GM12878 (cell line): Measurements from ENCODE around the gene GOPC.

ENCODE experiments used
- BMI1 ChIP-seq: fragments of 450-650 bp; IDR thresholded peaks from 2 replicates; pipeline ENCODE4 v1.6.1; 2016; ENCODE audit warnings: mild to moderate bottlenecking, moderate library complexity, borderline replicate concordance
- CTCF ChIP-seq, 3 experiments: IDR thresholded peaks in 2 of 3; conservative IDR thresholded peaks in 1 of 3; 2 replicates each; pipeline ENCODE4 v1.5.1; 2011; ENCODE audit warnings: low read depth in 3 of 3, low read length in 3 of 3, mild to moderate bottlenecking in 3 of 3, control low read depth in 2 of 3, moderate library complexity in 2 of 3, inconsistent platforms in 1 of 3, mixed read lengths in 1 of 3; ENCODE audit not compliant: control insufficient read depth in 2 of 3, insufficient read depth in 1 of 3; ENCODE audit errors: extremely low read depth in 1 of 3
- MXI1 ChIP-seq: fragments of 150-350 bp; IDR thresholded peaks from 2 replicates; pipeline ENCODE4 v1.6.1; 2011; ENCODE audit warnings: low read depth, mild to moderate bottlenecking, inconsistent platforms, low read length, improper control_type of control experiment
- NR2C1 ChIP-seq: fragments of 450-650 bp; IDR thresholded peaks from 2 replicates; pipeline ENCODE4 v1.6.1; 2017; ENCODE audit warnings: antibody characterized with exemption, mild to moderate bottlenecking, moderate library complexity
- NRF1 ChIP-seq: conservative IDR thresholded peaks from 2 replicates; pipeline ENCODE4 v1.6.1; 2011; ENCODE audit warnings: mild to moderate bottlenecking, low read depth, low read length, improper control_type of control experiment
- POLR2A ChIP-seq: IDR thresholded peaks from 2 replicates; pipeline ENCODE4 v1.6.1; 2011; ENCODE audit warnings: low read depth, mild to moderate bottlenecking, low read length
- RAD51 ChIP-seq: fragments of 450-650 bp; IDR thresholded peaks from 2 replicates; pipeline ENCODE4 v1.6.1; 2016; ENCODE audit warnings: moderate library complexity, mild to moderate bottlenecking, inconsistent platforms
- SMC3 ChIP-seq: IDR thresholded peaks from 2 replicates; pipeline ENCODE4 v1.6.1; 2011; ENCODE audit warnings: low read length, improper control_type of control experiment, borderline replicate concordance
- SPI1 ChIP-seq: IDR thresholded peaks from 2 replicates; pipeline ENCODE4 v1.6.1; 2011; ENCODE audit warnings: low read depth, mild to moderate bottlenecking, low read length, moderate library complexity, borderline replicate concordance; ENCODE audit not compliant: insufficient read depth
- TF ChIP-seq, protein P1 (sequence below): IDR thresholded peaks from 2 replicates; pipeline ENCODE4 v1.6.1; 2011; ENCODE audit warnings: low read depth, low read length, improper control_type of control experiment, borderline replicate concordance
- TF ChIP-seq, protein P2 (sequence below): fragments of 450-650 bp; IDR thresholded peaks from 2 replicates; pipeline ENCODE4 v1.6.1; 2018; ENCODE audit warnings: mild to moderate bottlenecking, low read depth, moderate library complexity; ENCODE audit not compliant: partially characterized antibody

GRCh38 chr6:117514655-117515054 is 87.7 kb downstream of the GOPC start:
- TF ChIP-seq BMI1, result no peak
- no peak for TF ChIP-seq RAD51
- no peak for TF ChIP-seq NRF1
- TF ChIP-seq POLR2A, result no peak
- TF ChIP-seq, protein P1, sequence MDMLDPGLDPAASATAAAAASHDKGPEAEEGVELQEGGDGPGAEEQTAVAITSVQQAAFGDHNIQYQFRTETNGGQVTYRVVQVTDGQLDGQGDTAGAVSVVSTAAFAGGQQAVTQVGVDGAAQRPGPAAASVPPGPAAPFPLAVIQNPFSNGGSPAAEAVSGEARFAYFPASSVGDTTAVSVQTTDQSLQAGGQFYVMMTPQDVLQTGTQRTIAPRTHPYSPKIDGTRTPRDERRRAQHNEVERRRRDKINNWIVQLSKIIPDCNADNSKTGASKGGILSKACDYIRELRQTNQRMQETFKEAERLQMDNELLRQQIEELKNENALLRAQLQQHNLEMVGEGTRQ, result no peak
- no peak for TF ChIP-seq SPI1
- no peak for TF ChIP-seq CTCF (IDR thresholded peaks at IDR 0.05 in 2 of 3, conservative IDR thresholded peaks at IDR 0.05 in 1 of 3; ENCODE audit: control insufficient read depth in 2 of 3, extremely low read depth in 1 of 3, insufficient read depth in 1 of 3, low read depth in 3 of 3, low read length in 3 of 3)
- no peak for TF ChIP-seq NR2C1
- TF ChIP-seq MXI1, result no peak
- TF ChIP-seq SMC3, result no peak
- TF ChIP-seq, protein P2, sequence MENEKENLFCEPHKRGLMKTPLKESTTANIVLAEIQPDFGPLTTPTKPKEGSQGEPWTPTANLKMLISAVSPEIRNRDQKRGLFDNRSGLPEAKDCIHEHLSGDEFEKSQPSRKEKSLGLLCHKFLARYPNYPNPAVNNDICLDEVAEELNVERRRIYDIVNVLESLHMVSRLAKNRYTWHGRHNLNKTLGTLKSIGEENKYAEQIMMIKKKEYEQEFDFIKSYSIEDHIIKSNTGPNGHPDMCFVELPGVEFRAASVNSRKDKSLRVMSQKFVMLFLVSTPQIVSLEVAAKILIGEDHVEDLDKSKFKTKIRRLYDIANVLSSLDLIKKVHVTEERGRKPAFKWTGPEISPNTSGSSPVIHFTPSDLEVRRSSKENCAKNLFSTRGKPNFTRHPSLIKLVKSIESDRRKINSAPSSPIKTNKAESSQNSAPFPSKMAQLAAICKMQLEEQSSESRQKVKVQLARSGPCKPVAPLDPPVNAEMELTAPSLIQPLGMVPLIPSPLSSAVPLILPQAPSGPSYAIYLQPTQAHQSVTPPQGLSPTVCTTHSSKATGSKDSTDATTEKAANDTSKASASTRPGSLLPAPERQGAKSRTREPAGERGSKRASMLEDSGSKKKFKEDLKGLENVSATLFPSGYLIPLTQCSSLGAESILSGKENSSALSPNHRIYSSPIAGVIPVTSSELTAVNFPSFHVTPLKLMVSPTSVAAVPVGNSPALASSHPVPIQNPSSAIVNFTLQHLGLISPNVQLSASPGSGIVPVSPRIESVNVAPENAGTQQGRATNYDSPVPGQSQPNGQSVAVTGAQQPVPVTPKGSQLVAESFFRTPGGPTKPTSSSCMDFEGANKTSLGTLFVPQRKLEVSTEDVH, result no peak
